GM12878 (cell line): ENCODE data around the gene SHLD1. TPM values are rescaled to one million over a fixed set of nuclear protein-coding genes. Genes with fewer than 3 reads are reported as not detected.
"Not testable (repeated sequence)": the region's sequence is repeated elsewhere in the genome, so short reads cannot be mapped to it uniquely, and the experiment has no call there.

Experiments
- ATAC-seq: fragments of 200-7000 bp; cut with Tn5 transposase; 3 replicates; pipeline ENCODE4 v1.9.1; 2020; ENCODE audit warnings: mild to moderate bottlenecking, moderate library complexity
- BruUV-seq: library from RNA; stranded (reverse); fragments of 400-500 nt; replicated peaks from 2 replicates; lab custom pipeline; 2021; lab: Mats Ljungman, UMichigan
- CTCF ChIA-PET: fragments of 300-600 bp; sonication (Branson Sonifier 250); formaldehyde crosslinking; extraction: SDS; loops from one replicate; lab custom pipeline; 2021; ENCODE audit warnings: inconsistent platforms; lab: Yijun Ruan, JAX
- POLR2A ChIA-PET: fragments of 350-600 bp; formaldehyde crosslinking; extraction: SDS; loops from one replicate; lab custom pipeline; 2021; ENCODE audit warnings: inconsistent platforms; lab: Charles Lee
- RAD21 ChIA-PET: fragments of 300-600 bp; sonication (Branson Sonifier 250); formaldehyde crosslinking; loops from one replicate; lab custom pipeline; 2023; ENCODE audit warnings: antibody characterized with exemption; ENCODE audit not compliant: unreplicated experiment; lab: Charles Lee
- SMC1A ChIA-PET: fragments of 300-600 bp; sonication (Branson Sonifier 250); formaldehyde crosslinking; loops from one replicate; lab custom pipeline; 2023; ENCODE audit not compliant: unreplicated experiment, uncharacterized antibody; lab: Charles Lee
- DNase-seq: peaks from one replicate; pipeline ENCODE4 v3.0.0-alpha.2; 2011; ENCODE audit warnings: low read depth, low spot score
- FAIRE-seq: peaks from 3 replicates; lab custom pipeline; 2011; peaks lifted over from hg19 to GRCh38; lab: Jason Lieb, UNC
- H2AFZ ChIP-seq: 2 replicates; pipeline ENCODE4 v1.6.0; 2011; ENCODE audit warnings: low read depth, low read length, control low read depth; ENCODE audit not compliant: control insufficient read depth
- H3K27ac ChIP-seq: 2 replicates; pipeline ENCODE4 v1.5.1; 2011; ENCODE audit warnings: control low read depth; ENCODE audit not compliant: control insufficient read depth, insufficient read depth
- H3K27me3 ChIP-seq, 2 experiments: replicated peaks in 1 of 2; 2 replicates each; pipeline versions ENCODE4 v1.6.0 to v1.6.1; 2011; ENCODE audit warnings: low read length in 1 of 2; ENCODE audit not compliant: control insufficient read depth in 2 of 2, insufficient read depth in 2 of 2
- H3K36me3 ChIP-seq, 2 experiments: 2 replicates each; pipeline ENCODE4 v1.5.1; 2011; ENCODE audit warnings: low read length in 1 of 2; ENCODE audit not compliant: control insufficient read depth in 2 of 2, insufficient read depth in 2 of 2
- H3K4me1 ChIP-seq: 2 replicates; pipeline ENCODE4 v1.6.1; 2011; ENCODE audit warnings: mild to moderate bottlenecking, low read length, moderate library complexity, mixed read lengths; ENCODE audit not compliant: control insufficient read depth, insufficient read depth
- H3K4me2 ChIP-seq: 2 replicates; pipeline ENCODE4 v1.6.0; 2011; ENCODE audit warnings: control low read depth; ENCODE audit not compliant: control insufficient read depth, insufficient read depth
- H3K4me3 ChIP-seq: fragments of 200-600 bp; sonication (generic); 2 replicates; pipeline ENCODE4 v1.5.1; 2016
- H3K79me2 ChIP-seq: 2 replicates; pipeline ENCODE4 v1.6.0; 2011; ENCODE audit warnings: low read length; ENCODE audit not compliant: control insufficient read depth, insufficient read depth
- H3K9ac ChIP-seq: 2 replicates; pipeline ENCODE4 v1.8.0; 2011; ENCODE audit warnings: low read length, control low read depth, mixed read lengths; ENCODE audit not compliant: control insufficient read depth, insufficient read depth
- H3K9me3 ChIP-seq: replicated peaks from 3 replicates; pipeline ENCODE4 v1.5.1; 2011; ENCODE audit warnings: mild to moderate bottlenecking, low read length; ENCODE audit not compliant: control insufficient read depth, insufficient read depth
- H4K20me1 ChIP-seq: 2 replicates; pipeline ENCODE4 v1.6.0; 2011; ENCODE audit not compliant: control insufficient read depth, insufficient read depth
- BMI1 ChIP-seq: fragments of 450-650 bp; IDR thresholded peaks from 2 replicates; pipeline ENCODE4 v1.6.1; 2016; ENCODE audit warnings: mild to moderate bottlenecking, moderate library complexity, borderline replicate concordance
- FOXK2 ChIP-seq: fragments of 450-650 bp; IDR thresholded peaks from 2 replicates; pipeline ENCODE4 v1.6.1; 2017; ENCODE audit warnings: mild to moderate bottlenecking, moderate library complexity
- WGBS: methylation state at CpG from one replicate; pipeline ENCODE4 v1.1.6; 2016; ENCODE audit warnings: low lambda C conversion rate; ENCODE audit not compliant: insufficient replicate concordance, insufficient coverage; ENCODE audit errors: missing lambda C conversion rate; 5-methylcytosine and 5-hydroxymethylcytosine counted together
- in situ Hi-C: fragments of 300-500 bp; cut with MboI; formaldehyde crosslinking; loops from 9 replicates; pipeline ENCODE4 v1.14.3; 2018; ENCODE audit warnings: mixed read lengths
- intact Hi-C: fragments of 100-400 bp; cut with micrococcal nuclease; formaldehyde crosslinking; loops from one replicate; pipeline ENCODE4 v1.14.2; 2022; ENCODE audit not compliant: unreplicated experiment
- polyA plus RNA-seq, 11 experiments: library from polyadenylated mRNA; depleted of rRNA in 4 of 11; unstranded in 6 of 11; stranded (reverse) in 5 of 11; fragments of >200 nt; fragmentation: Nextera tagmentation in 4 of 11; fragmentation: Illumina TruSeq in 1 of 11; extraction: Ambion mirVana in 4 of 11; extraction: Trizol in 1 of 11; gene quantifications; 1 replicate in 1 of 11; 2 replicates in 10 of 11; pipeline versions ENCODE4 v1.2.1 to v1.2.3, GENCODE V29; 2011 to 2016; ENCODE audit warnings: inconsistent platforms in 2 of 11, missing spikeins in 2 of 11, low read depth in 1 of 11
- total RNA-seq, 4 experiments: library from RNA; depleted of rRNA in 3 of 4; stranded (reverse); fragments of >200 nt in 3 of 4; fragmentation: Illumina TruSeq in 1 of 4; extraction: Trizol in 1 of 4; gene quantifications; 2 replicates each; pipeline versions ENCODE4 v1.2.1 to v1.2.3, GENCODE V29; 2013 to 2021

The SHLD1 gene
- total and polyA plus RNA-seq, 10 of the 15 experiments (the other 5 are each of a cell fraction or from before 2014, with no cell fraction given) = 10.8 to 70.9 (median 25.4) TPM

DNA sequence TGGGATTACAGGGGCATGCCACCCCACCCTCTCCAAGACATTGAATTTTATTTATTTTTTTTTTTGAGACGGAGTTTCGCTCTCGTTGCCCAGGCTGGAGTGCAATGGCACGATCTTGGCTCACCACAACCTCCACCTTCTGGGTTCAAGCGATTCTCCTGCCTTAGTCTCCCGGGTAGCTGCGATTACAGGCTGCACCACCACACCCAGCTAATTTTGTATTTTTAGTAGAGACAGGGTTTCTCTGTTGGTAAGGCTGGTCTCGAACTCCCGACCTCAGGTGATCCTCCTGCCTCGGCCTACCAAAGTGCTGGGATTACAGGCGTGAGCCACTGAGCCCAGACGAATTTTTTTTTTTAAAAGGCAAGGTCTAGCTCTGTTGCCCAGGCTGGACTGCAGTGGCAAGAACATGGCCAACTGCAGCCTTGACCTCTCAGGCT is 669 bp upstream of the SHLD1 start:
- H4K20me1 ChIP-seq, POLR2A ChIA-PET, H3K9ac ChIP-seq, intact Hi-C loops, ATAC-seq, H3K27me3 ChIP-seq, FAIRE-seq, BruUV-seq, in situ Hi-C loops, H3K4me1 ChIP-seq, H3K9me3 ChIP-seq, H3K36me3 ChIP-seq, DNase-seq, H3K4me2 ChIP-seq: not testable (repeated sequence)
- SMC1A ChIA-PET = interaction anchor here (0.6 to 2.6 kb wide), 4 partner anchors 10 to 147 kb away, joined by 3 to 15 read pairs (median 4); no protein-coding TSS in a partner anchor
- RAD21 ChIA-PET = interaction anchor here (1.0 to 1.7 kb wide), 2 partner anchors 102 to 141 kb away, joined by 3 to 5 read pairs; no protein-coding TSS in a partner anchor
- Histone ChIP-seq H3K79me2 (peaks cover 11% of the 10 kb centered on the region), H3K4me3 (0 out of 2 replicates have a peak overlapping the region, but pooled peaks have one; percentile 91), H2AFZ (peak overlapping the region; percentile 82), H3K27ac (peak overlapping the region; percentile 59; the same call in 1 of the 2 replicates)
- CTCF ChIA-PET = interaction anchor here (1.3 to 1.4 kb wide), 2 partner anchors 13 to 39 kb away, joined by 4 to 5 read pairs; no protein-coding TSS in a partner anchor
- WGBS = 90% methylated on average over 12 of the region's 12 CpGs

DNA sequence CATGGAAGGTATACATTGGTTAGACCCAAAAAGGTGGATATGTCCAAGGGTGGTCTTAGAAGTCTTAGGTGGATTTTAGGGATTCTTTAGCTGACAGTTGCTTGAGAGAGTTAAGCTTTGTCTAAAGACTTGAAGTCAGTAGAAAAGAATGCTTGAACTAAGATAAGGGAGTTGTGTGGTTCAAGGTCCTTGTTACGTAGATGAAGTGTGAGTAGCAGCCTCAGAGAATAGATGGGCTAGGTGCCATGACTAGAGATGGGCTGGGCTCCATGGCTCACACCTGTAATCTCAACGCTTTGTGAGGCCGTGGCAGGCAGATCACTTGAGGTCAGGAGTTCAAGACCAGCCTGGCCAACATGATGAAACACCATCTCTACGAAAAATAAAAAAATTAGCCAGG is 1.7 kb downstream of the SHLD1 start:
- TF ChIP-seq FOXK2 (no peak), BMI1 (no peak)
- Histone ChIP-seq H3K9me3 (no peaks in the 10 kb centered on the region), H3K4me2 (peak overlapping the region; percentile 77; the same call in 1 of the 2 replicates), H3K79me2 (peaks cover 11% of the 10 kb centered on the region), H3K4me1 (peaks cover 3% of the 10 kb centered on the region; the same call in 1 of the 2 replicates), H3K36me3 (no peaks in the 10 kb centered on the region), H3K27ac (no peak overlapping the region), H3K27me3 (no peaks in the 10 kb centered on the region), H2AFZ (no peak overlapping the region), H4K20me1 (no peaks in the 10 kb centered on the region), H3K4me3 (0 out of 2 replicates have a peak overlapping the region, but pooled peaks have one; percentile 91), H3K9ac (no peak overlapping the region)
- no peak for DNase-seq
- ATAC-seq = no peak
- ChIA-PET RAD21 (interaction anchor here (0.7 to 1.6 kb wide), 7 partner anchors 15 to 223 kb away, joined by 3 to 5 read pairs (median 3); no protein-coding TSS in a partner anchor), CTCF (interaction anchor here (1.7 to 2.6 kb wide), 2 partner anchors 36 to 222 kb away, joined by 4 to 15 read pairs; no protein-coding TSS in a partner anchor), POLR2A (interaction anchor here (0.6 to 1.0 kb wide), 3 partner anchors 10 to 183 kb away, joined by 5 to 7 read pairs (median 7); no protein-coding TSS in a partner anchor), SMC1A (interaction anchor here (0.6 to 2.7 kb wide), 14 partner anchors 15 to 246 kb away, joined by 3 to 15 read pairs (median 4); no protein-coding TSS in a partner anchor)
- 96% methylated on average over 4 of the region's 4 CpGs for WGBS
- in situ Hi-C loops (no loop called here), intact Hi-C loops (no loop called here)
- no TSS peak for BruUV-seq
- FAIRE-seq = no peak
